LHCN-M2 (cell line): ENCODE results near the gene FAM13C. TPM values are rescaled to one million over a fixed set of nuclear protein-coding genes. Genes with fewer than 3 reads are reported as not detected.
"Not testable (repeated sequence)": the region's sequence is repeated elsewhere in the genome, so short reads cannot be mapped to it uniquely, and the experiment has no call there.

Experiments used
- DNase-seq: peaks from one replicate; pipeline ENCODE4 v3.0.0-alpha.2; 2012; ENCODE audit warnings: low read depth
- total RNA-seq: library from RNA; depleted of rRNA; stranded (reverse); fragments of >200 nt; gene quantifications from 2 replicates; pipeline ENCODE4 v1.2.3, GENCODE V29; 2014; rRNA removed

Gene FAM13C
- total RNA-seq, 1 experiment from 2014 or later = 20.4 TPM

DNA sequence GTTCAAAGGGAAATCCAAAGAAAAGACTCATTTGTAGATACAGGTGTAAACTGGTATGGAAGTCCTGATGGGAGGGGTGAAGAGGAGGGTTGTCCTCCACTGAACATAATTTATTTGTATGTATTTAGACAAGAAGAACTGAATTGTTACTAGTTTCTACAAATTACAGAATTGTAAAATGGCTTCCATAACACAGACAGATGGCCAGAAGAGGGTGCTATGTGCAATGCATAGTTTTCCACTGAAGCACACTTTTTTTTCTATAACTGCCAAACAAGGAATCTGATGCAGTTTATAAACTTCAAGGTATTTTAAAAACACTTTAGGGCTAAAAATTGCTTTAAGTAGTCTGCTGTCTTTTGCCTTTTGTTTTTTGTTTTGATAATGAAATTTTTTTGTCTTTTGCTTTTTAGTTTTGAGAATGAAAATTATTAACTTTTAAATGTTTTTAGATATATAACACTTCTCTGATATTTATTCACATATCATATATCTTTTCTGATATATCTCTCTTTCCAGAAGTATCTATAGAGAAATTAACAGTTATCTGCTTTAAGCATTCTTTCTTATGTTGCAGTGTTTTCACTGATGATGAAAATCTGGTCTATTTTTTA lies 127.4 kb downstream of the FAM13C start:
- peak; percentile 66 for DNase-seq

- peak; percentile 78 for DNase-seq
These were observed 128.2 kb downstream of the FAM13C start for GRCh38 chr10:59234194-59234593.

GRCh38 chr10:59229441-59229840 lies 132.9 kb downstream of the FAM13C start:
- DNase-seq = peak; percentile 71

GRCh38 chr10:59227136-59227673 lies 135.1 kb downstream of the FAM13C start:
- DNase-seq = no peak

GRCh38 chr10:59225211-59225610 lies 137.1 kb downstream of the FAM13C start:
- DNase-seq = no peak

- DNase-seq = not testable (repeated sequence)
These were observed 138.8 kb downstream of the FAM13C start for GRCh38 chr10:59223597-59223996.

GRCh38 chr10:59222788-59223187 lies 139.6 kb downstream of the FAM13C start:
- no peak for DNase-seq

GRCh38 chr10:59216178-59216869 lies 146.0 kb downstream of the FAM13C start:
- DNase-seq = no peak

DNA sequence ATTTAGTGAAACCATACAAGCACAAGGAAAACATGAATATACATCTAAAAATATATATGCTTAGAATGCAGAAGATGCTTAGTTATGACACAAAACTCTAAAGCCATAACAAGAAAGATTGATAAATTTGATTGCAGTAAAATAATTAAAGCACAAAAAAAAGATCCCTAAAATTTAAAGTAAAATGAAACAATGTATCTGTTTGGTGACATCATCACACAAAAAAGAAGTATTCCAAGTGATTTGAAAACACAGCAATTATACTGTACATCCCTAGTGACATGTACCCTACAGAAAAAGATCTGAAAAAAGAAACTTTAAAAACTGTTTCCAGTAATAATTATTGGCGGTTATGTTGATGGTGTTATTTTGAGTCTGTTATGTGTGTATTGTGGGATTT lies 148.2 kb downstream of the FAM13C start:
- DNase-seq = no peak

DNA sequence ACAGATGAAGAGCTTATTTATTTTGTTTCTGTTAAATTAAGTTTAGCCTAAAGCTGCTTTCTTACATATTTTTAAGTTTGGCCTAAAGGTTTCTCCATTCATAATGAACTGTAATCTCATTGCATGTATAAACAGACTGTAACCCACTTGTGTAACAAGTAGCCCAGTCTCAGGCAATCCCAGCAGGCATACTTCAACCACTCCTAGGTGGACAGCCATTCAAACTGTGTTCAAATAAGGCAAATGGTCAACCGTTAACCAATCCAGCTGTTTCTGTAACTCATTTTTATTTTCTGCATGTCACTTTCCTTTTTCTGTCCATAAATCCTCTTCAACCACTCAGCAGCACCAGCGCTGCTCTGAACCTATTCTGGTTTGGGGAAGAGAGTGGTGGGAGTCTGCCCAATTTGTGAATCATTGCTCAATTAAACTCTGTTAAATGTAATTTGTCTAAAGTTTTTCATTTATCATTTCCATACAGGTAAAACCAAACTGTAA lies 150.0 kb downstream of the FAM13C start:
- DNase-seq = peak; percentile 45

GRCh38 chr10:59206204-59206720 lies 156.1 kb downstream of the FAM13C start:
- DNase-seq = no peak

Other genes starting within 250 kb of the FAM13C start
- 0.06 and 0.13 TPM in 2 replicates for gene PHYHIPL, start 185.9 kb downstream of the FAM13C start, total RNA-seq